Endodermal cell (in vitro differentiated cells): ENCODE data around the gene LENEP. TPM values are rescaled to one million over a fixed set of nuclear protein-coding genes. Genes with fewer than 3 reads are reported as not detected.

ENCODE experiments used
- DNase-seq: peaks from one replicate; pipeline ENCODE4 v3.0.0-alpha.2; 2017
- H3K27ac ChIP-seq: 2 replicates; pipeline ENCODE4 v1.5.1; 2013; ENCODE audit warnings: mild to moderate bottlenecking, low read depth, low read length, moderate library complexity
- H3K27me3 ChIP-seq: 2 replicates; pipeline ENCODE4 v1.6.1; 2013; ENCODE audit warnings: mild to moderate bottlenecking, low read length, moderate library complexity; ENCODE audit not compliant: insufficient read depth, control insufficient read depth, poor library complexity, severe bottlenecking
- H3K36me3 ChIP-seq: 2 replicates; pipeline ENCODE4 v1.7.0; 2013; ENCODE audit warnings: mild to moderate bottlenecking, low read length, moderate library complexity; ENCODE audit not compliant: control insufficient read depth, insufficient read depth
- H3K4me1 ChIP-seq: one replicate; pipeline ENCODE4 v1.7.0; 2013; ENCODE audit warnings: low read length; ENCODE audit not compliant: control insufficient read depth, insufficient read depth
- H3K4me3 ChIP-seq: 2 replicates; pipeline ENCODE4 v1.5.1; 2013; ENCODE audit warnings: mild to moderate bottlenecking, low read length, moderate library complexity
- H3K9ac ChIP-seq: 2 replicates; pipeline ENCODE4 v1.6.1; 2013; ENCODE audit warnings: mild to moderate bottlenecking, low read length, moderate library complexity; ENCODE audit not compliant: poor library complexity, severe bottlenecking; ENCODE audit errors: extremely low read depth
- H3K9me3 ChIP-seq: 2 replicates; pipeline ENCODE4 v1.6.1; 2013; ENCODE audit warnings: mild to moderate bottlenecking, low read length, moderate library complexity; ENCODE audit not compliant: control insufficient read depth
- H3K27ac Mint-ChIP-seq: 2 replicates; pipeline ENCODE4 v1.8.0; 2020; ENCODE audit warnings: mixed read lengths
- H3K27me3 Mint-ChIP-seq: 2 replicates; pipeline ENCODE4 v1.8.0; 2021; ENCODE audit warnings: mild to moderate bottlenecking, mixed read lengths; ENCODE audit not compliant: insufficient read depth
- H3K36me3 Mint-ChIP-seq: 2 replicates; pipeline ENCODE4 v1.8.0; 2020; ENCODE audit warnings: low read depth, mixed read lengths
- H3K4me1 Mint-ChIP-seq: 2 replicates; pipeline ENCODE4 v1.8.0; 2020; ENCODE audit warnings: mixed read lengths
- H3K4me3 Mint-ChIP-seq: 2 replicates; pipeline ENCODE4 v1.8.0; 2020; ENCODE audit warnings: mild to moderate bottlenecking, moderate library complexity, mixed read lengths
- H3K9me3 Mint-ChIP-seq: 2 replicates; pipeline ENCODE4 v1.8.0; 2020; ENCODE audit warnings: mild to moderate bottlenecking, mixed read lengths
- WGBS, 2 experiments: methylation state at CpG; one replicate each; pipeline versions ENCODE4 v1.1.5 to v1.1.7; 2013; ENCODE audit warnings: missing lambda C conversion rate in 2 of 2, mixed read lengths in 1 of 2; ENCODE audit not compliant: insufficient coverage in 1 of 2, insufficient read length in 1 of 2; 5-methylcytosine and 5-hydroxymethylcytosine counted together
- total RNA-seq, 2 donors: library from RNA; stranded (reverse); fragmentation: NEBNext Ultra II Directional in 1 of 2; extraction: Animal tissue kit (Norgen Biotek cat#: 25700) in 1 of 2; gene quantifications; 2 replicates in 1 of 2; 3 replicates in 1 of 2; pipeline ENCODE4 v1.2.1, GENCODE V29; 2021
- TF ChIP-seq, protein P1 (sequence below): fragments of 200-600 bp; sonication (generic); conservative IDR thresholded peaks from 2 replicates; pipeline ENCODE4 v1.5.0; 2021; ENCODE audit warnings: antibody characterized with exemption, mild to moderate bottlenecking

The LENEP gene
- total RNA-seq, 2 donors from 2014 or later = 2.0 TPM; not detected in 1

DNA sequence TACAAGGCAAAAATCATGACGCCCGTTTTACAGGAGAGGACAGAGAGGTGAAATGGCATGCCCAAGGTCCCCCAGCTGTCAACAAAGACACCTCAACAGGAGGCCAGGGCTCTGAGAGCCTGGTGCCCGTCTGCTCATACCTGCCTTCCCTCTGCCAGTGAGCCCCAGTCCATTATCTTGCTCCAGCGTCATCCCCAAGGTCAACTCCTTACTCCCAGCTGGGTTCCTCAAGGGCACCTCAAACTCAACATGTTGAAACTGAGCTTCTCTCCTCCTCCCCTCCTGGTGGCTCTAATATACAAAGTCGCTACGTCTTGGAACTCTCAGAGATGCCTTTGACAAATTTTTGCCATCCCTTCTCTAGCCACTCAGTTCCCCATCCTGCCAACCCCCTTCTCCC is 40.7 kb upstream of the LENEP start:
- Mint-ChIP-seq H3K4me3 (no peak overlapping the region), H3K27me3 (no peaks in the 10 kb centered on the region), H3K36me3 (peaks cover 14% of the 10 kb centered on the region), H3K4me1 (peaks cover 42% of the 10 kb centered on the region), H3K9me3 (no peaks in the 10 kb centered on the region), H3K27ac (peak overlapping the region; percentile 35)
- Histone ChIP-seq H3K27me3 (no peaks in the 10 kb centered on the region), H3K4me3 (no peak overlapping the region), H3K27ac (no peak overlapping the region), H3K36me3 (peaks cover 14% of the 10 kb centered on the region), H3K4me1 (peaks cover 19% of the 10 kb centered on the region), H3K9ac (no peak overlapping the region), H3K9me3 (no peaks in the 10 kb centered on the region)
- TF ChIP-seq, protein P1, sequence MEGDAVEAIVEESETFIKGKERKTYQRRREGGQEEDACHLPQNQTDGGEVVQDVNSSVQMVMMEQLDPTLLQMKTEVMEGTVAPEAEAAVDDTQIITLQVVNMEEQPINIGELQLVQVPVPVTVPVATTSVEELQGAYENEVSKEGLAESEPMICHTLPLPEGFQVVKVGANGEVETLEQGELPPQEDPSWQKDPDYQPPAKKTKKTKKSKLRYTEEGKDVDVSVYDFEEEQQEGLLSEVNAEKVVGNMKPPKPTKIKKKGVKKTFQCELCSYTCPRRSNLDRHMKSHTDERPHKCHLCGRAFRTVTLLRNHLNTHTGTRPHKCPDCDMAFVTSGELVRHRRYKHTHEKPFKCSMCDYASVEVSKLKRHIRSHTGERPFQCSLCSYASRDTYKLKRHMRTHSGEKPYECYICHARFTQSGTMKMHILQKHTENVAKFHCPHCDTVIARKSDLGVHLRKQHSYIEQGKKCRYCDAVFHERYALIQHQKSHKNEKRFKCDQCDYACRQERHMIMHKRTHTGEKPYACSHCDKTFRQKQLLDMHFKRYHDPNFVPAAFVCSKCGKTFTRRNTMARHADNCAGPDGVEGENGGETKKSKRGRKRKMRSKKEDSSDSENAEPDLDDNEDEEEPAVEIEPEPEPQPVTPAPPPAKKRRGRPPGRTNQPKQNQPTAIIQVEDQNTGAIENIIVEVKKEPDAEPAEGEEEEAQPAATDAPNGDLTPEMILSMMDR = no peak
- DNase-seq = no peak
- 92 to 93% methylated on average over 6 of the region's 6 CpGs for WGBS, 2 experiments

DNA sequence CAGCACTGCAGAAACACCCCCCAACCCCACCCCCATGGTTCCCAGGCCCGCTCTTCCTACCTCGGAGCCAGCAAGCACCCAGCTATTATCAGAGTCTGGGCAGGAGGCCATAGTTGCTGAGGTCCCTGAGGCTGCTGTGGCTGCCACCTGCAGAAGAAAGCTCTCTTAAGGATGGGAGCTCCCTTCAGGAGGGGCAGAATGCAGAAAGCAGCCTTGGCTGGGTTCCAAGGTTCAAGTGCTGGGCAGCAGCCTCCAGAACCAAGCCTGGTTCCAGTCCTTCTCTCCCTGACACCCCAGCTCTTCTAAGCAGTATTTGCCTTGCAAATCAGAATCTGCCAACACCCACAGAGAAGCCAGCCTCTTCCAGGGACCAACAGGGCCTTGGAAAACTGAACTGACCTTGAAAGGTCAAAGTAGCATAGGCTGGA is 39.8 kb upstream of the LENEP start:
- no peaks in the 10 kb centered on the region for H3K9me3 Mint-ChIP-seq
- no peak for DNase-seq
- Histone ChIP-seq H3K27me3 (no peaks in the 10 kb centered on the region), H3K27ac (no peak overlapping the region), H3K4me3 (no peak overlapping the region), H3K9ac (no peak overlapping the region), H3K4me1 (peaks cover 19% of the 10 kb centered on the region), H3K9me3 (no peaks in the 10 kb centered on the region), H3K36me3 (peaks cover 18% of the 10 kb centered on the region)
- H3K27ac Mint-ChIP-seq = no peak overlapping the region
- TF ChIP-seq, protein P1 = no peak
- peaks cover 44% of the 10 kb centered on the region for H3K4me1 Mint-ChIP-seq
- no peak overlapping the region for H3K4me3 Mint-ChIP-seq
- peaks cover 16% of the 10 kb centered on the region for H3K36me3 Mint-ChIP-seq
- 90% methylated on average over 2 of the region's 2 CpGs; no CpG with 5 or more reads in 1 of the 2 experiments for WGBS, 2 experiments
- H3K27me3 Mint-ChIP-seq = no peaks in the 10 kb centered on the region

DNA sequence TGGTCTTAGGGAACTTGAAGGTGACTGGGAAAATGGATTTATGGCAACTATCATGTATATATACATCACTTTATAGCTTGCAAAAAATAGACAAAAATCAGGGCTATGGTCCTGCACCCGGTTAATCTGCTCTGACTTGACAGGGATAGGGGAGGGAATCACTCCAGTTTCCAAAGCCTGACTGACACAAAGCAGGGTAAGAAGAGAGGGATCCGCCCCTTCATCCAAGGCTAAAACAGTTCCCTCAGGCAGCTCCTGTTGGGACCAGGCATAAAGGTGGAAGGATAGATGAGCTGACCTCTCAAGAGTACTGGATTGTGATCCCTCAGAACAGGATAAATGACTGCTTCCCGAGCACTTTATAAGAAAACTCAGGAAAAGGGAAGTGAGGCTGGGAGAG is 38.8 kb upstream of the LENEP start:
- no peak for DNase-seq
- H3K27me3 Mint-ChIP-seq = no peaks in the 10 kb centered on the region
- H3K27ac Mint-ChIP-seq = no peak overlapping the region
- Histone ChIP-seq H3K9ac (no peak overlapping the region), H3K4me3 (peak overlapping the region; percentile 94), H3K27ac (no peak overlapping the region), H3K9me3 (no peaks in the 10 kb centered on the region), H3K4me1 (peaks cover 19% of the 10 kb centered on the region), H3K36me3 (peaks cover 26% of the 10 kb centered on the region), H3K27me3 (no peaks in the 10 kb centered on the region)
- TF ChIP-seq, protein P1 = no peak
- H3K9me3 Mint-ChIP-seq = no peaks in the 10 kb centered on the region
- peak overlapping the region; percentile 75 for H3K4me3 Mint-ChIP-seq
- WGBS, 2 experiments = 86 to 91% methylated on average over 3 of the region's 3 CpGs
- H3K36me3 Mint-ChIP-seq = peaks cover 14% of the 10 kb centered on the region
- peaks cover 44% of the 10 kb centered on the region for H3K4me1 Mint-ChIP-seq
